HG02678 (cell line): Measurements from ENCODE around the gene SIGLEC1.

Experiments used
- ATAC-seq: cut with Tn5 transposase; IDR thresholded peaks from one replicate; pipeline ENCODE4 v1.9.1; 2021; ENCODE audit warnings: mild to moderate bottlenecking, moderate library complexity; ENCODE audit not compliant: unreplicated experiment

SIGLEC1 gene

DNA sequence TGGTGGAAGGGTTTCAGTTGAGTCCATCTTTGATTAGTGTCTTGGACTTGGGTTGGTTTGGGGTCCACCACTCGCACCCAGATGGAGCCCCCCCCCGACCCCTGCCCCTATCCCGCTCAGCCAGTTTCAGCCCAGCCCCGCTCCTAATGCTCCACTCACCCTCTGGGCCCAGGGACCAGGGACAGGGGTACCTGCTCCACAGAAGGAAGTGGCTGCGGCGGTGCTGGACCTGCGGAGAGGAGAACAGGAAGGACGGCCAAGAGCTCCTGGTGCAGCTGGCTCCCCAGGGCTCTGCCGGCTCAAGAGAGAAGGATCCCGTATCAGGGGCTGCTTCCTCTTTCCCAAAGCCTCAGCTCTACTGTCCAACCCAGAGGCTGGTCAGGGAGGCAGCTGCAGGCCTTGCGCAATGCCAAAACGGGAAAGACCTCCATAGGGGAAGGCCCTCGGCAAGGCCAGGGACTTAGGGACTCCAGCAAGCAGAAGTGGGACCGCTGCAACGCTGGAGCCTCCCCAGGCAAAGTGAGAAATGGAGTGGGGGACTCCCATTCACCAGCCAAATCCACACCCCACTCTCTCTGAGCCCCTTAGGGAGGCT lies at the start of gene SIGLEC1:
TSS of gene SIGLEC1 (minus strand) at position 322 of the 595 bp plus-strand sequence. CDS start 5,472 bp downstream, outside the sequence.
- ATAC-seq = no peak

DNA sequence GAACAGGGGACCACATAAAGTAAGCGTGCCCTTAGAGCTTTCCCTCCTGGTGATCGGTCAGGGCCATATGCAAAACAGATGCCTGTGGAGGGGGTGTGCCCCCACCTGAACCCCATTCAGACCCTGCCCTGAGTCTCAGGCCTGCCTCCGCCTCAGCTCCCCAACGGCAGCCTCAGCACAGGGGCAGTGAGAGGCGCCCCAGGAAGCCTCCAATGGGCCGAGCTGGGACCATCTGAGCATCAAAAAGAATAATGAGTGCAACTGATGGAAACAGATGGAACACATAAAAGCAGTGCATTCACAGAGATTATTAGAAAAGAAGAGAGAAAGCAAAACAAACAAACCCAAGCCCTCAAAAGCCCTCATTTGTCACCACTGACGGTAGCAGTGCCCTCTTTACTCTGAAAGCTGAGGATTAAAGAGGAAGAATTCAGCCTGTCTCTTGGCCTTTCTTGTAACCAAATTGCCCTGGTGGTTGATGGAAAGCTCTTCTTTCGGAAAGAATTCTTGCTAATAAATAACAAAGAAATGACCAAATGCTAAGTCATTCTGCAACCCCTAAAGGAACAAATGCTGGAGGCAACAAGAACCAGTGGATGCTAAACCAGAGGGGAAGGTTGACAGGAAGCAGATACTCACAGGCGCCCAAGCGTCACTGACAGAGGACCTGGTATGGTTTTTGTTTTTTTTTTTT lies 48.4 kb upstream of the SIGLEC1 start:
- ATAC-seq = no peak

DNA sequence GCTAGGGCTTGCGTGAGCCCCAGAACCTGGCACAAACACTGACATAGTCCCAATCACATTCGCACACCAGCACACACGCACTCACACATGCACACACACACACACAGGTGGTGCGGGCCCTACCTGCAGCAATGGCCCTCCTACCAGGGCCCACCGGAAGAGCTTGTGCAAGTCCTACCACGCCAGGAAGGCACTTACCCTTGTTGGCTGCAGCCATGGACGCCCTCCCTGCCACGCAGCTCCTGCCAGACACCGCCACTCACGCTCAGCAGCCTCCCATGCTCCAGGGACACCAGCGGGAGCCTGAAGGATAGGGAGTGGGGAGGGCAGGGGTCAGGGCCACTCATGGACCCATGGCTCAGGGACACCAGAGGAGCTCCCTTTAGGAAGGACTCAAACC lies 47.5 kb upstream of the SIGLEC1 start:
- ATAC-seq = no peak

DNA sequence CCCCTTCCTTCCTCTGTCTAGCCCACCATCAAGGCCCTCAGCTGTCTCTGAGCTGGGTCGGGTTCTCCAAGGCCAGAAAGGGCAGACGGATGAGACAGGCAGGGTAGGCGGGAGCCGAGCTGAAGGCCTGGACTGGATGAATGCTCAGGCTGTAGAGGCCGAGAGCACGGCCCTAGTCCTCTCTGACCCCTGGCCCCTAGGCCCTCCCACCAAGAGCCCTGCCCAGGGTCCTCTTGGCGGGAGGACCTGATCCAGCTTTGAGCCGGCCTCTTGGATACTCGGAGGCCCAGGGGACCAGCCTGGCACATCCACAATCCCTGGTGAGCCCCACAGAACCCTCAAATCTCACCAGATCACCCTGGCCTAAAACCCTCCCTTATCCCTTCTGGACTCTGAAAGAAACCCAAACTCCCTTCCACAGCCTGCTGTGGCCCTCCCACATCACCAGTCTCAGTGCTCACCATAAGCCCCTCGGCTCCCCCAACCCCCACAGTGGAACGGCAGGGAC lies 47.0 kb upstream of the SIGLEC1 start:
- no peak for ATAC-seq

DNA sequence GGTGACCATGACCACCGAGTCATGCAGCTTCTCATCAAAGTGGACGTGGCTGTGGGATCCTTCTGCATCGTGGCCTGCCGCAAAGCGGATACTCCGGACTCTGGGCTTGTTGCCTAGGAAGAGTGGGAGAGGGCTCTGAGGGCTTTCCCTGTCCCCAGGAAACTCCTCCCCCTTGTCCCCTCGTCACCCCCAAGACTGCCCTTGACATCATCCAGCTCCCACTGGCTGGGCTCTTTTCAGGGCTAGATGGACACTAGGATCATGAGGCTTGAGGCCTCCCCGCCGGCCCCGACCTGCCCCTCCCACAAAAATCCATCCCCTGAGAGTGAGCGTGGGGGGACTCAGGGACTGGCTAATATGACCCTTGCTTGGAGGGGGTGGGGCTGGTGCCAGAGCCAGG lies 46.2 kb upstream of the SIGLEC1 start:
- no peak for ATAC-seq

DNA sequence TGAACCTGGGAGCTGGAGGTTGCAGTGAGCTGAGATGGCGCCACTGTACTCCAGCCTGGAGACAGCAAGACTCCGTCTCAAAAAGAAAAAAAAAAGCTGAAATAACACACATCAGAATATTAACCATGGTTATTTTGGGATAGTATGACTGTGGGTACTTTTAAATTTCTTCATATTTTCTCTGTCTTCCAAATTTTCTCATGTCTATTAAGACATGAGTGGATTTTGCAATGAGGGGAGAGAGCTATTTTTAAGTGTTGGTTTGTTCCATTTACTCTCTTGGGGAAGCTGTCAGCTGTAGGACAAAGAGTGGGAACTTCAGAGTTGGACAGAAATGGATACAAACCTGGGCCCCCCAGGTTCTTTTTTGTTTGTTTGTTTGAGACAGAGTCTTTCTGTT lies 44.9 kb upstream of the SIGLEC1 start:
- no peak for ATAC-seq

DNA sequence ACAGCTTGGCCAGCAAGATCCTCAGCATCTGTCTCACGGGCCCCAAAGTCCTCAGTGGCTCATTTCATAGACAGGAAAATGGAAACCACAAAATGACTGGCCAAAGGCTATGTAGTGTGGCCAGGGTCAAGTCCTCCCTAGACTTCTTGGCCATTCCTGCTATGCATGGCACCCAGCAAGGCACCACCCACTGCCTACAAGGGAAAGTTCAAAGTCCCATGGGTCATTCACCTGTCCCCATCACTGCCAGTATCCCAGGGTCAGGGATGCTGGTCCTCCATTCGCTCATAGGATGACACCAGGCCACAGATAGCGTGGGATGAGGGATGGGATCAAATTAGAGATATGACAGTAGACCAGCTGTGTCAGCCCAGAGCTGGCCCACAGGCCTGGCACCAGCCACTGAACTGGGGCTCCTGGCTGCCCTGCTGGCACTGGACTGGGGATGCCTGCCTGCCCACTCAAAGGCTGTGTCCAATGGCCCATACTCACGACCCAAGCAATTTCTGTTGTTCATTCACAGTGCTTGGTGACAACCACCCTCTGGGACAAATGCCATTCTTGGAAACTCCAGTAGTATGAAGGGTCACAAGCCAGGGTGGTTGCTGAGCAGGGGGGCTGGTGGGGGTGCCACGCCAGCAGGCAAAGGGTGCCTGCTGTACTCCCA lies 43.5 kb upstream of the SIGLEC1 start:
- no peak for ATAC-seq

DNA sequence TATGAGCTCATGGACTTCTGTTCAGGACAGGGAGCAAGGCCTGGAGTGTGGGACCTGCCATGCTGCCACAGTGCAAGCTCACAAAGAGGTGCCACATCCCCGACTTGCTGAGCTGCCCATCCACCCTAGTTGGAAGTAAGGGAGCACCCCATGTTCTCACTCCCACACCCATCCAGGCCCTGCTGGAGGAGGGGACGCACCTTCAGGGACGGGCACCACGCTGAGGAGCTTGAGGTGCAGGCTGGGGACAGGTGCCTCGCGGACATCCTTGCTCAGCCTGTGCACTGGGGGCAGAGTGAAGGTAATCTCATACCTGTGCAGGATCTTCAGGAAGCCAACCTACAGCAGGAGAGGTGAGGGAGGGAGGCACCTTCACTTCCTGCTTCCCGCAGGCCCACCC lies 42.9 kb upstream of the SIGLEC1 start:
- ATAC-seq = no peak

DNA sequence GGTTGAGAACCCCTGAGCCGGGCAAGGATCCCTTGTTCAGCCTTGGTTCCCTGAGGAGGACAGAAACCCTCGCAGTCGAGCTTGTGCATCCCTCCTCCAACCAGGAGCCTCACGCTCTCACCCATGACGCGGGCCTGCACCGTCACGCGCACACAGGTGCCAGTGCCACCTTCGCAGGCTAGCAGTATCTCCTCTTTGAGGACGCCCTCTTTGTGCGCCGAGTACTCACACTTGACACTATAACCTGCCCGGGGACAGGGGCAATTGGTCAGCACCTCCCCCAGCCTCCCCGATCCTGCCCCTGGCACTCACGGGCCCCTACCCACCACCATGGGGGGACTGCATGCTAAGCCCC lies 41.9 kb upstream of the SIGLEC1 start:
- ATAC-seq = no peak

DNA sequence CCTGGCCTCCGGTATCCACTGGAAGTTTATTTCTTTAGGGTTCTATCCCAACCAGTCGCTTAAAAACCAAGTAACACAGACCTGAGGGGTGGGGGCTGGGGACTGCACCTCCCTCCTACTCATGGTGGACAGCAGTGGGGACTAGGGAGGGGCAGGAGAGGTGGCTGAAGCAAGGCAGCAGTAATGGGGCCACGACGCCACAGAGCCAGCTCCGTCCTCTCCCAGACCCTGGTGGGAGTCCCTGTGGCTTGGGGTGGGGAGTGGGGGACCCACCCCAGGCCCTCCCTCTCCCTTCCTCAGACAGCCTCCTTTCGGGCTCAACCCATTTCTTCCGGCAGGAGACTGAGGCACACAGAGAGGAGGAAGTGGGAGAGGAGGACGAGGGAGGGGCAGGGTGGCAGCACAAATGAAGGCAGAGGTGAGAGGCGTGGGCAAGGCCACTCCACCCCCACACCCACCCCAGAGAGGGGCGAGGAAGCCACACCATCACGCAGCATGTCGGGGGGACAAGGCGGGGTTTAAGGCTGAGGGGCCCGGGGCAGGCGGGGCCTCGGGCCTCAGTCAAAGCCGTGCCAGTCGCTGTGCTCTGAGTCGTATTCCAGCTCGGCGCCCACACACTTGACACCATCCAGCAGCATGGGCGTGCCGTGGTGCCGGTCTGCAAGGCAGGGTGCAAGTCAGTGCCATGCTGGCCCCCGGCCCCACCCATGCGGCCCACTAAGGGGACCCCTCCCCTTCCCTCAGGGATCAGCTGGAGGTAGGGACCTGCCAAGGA lies 41.3 kb upstream of the SIGLEC1 start:
- no peak for ATAC-seq

DNA sequence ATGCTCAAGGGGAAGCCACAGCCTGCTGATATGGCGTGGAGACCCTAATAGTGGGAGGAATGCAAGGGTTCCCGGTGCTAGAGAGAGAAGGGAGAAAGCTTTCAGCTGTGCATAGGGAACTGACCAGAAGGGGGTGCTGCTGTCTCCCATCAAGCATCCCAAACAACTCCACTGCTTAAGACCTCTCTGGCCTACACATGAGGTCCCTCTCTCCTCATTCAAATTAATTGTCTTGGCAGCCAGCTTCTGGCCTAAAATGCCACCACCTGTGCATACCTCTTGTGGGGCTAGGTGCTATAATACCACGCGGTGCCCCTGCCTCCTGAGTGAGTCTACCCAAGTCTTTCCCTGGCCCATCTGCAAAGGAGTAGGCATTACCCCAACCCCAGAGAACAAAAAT lies 40.7 kb upstream of the SIGLEC1 start:
- no peak for ATAC-seq

DNA sequence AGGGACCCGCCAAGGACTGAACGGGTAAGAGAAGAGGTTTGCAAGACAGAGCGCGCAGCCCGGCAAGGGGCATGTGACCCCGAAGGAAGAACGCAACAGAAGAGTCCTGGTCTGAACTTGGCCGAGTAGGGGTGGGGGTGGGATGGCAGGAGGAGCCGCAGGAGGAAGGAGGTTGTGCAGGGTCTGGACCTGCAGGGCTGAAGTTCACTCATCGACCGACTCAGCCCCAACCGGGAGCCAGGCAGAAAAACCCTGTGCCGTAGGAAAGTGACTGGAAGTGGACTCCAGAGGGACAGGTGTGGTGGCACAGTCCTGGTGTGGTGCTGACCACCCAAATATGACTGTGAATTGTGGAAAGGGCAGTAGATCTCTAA lies 40.0 kb upstream of the SIGLEC1 start:
- no peak for ATAC-seq

DNA sequence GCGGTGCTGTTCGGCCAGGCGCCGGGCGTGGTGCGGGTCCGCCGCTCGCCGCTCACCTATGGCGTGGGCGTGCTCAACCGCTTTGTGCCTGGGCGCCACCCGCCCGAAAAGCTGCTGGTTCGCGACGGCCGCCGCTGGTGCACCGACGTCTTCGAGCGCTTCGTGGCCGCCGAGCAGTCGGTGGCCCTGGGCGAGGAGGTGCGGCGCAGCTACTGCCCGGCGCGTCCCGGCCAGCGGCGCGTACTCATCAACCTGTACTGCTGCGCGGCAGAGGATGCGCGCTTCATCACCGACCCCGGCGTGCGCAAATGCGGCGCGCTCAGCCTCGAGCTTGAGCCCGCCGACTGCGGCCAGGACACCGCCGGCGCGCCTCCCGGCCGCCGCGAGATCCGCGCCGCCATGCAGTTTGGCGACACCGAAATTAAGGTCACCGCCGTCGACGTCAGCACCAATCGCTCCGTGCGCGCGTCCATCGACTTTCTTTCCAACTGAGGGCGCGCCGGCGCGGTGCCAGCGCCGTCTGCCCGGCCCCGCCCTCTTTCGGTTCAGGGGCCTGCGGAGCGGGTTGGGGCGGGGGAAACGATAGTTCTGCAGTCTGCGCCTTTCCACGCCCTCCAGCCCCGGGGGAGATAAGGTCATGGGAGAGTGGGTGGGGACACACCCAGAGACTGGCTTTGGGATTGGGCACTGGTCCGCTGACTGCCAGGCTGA lies 39.4 kb upstream of the SIGLEC1 start:
- no peak for ATAC-seq

DNA sequence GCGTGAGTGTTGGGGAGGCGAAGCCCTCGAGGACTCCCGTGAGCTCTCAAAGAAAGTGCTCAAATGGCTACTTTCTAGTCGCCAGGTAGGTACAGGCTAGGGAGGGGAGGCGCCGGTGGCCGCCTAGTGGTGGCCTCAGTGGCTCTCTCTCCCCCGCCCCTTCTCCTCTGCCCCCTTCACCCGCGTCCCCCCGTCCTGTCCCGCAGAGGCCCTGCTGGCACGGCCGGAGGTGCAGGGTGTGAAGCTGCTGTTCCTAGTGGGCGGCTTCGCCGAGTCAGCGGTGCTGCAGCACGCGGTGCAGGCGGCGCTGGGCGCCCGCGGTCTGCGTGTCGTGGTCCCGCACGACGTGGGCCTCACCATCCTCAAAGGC lies 38.9 kb upstream of the SIGLEC1 start:
- no peak for ATAC-seq

DNA sequence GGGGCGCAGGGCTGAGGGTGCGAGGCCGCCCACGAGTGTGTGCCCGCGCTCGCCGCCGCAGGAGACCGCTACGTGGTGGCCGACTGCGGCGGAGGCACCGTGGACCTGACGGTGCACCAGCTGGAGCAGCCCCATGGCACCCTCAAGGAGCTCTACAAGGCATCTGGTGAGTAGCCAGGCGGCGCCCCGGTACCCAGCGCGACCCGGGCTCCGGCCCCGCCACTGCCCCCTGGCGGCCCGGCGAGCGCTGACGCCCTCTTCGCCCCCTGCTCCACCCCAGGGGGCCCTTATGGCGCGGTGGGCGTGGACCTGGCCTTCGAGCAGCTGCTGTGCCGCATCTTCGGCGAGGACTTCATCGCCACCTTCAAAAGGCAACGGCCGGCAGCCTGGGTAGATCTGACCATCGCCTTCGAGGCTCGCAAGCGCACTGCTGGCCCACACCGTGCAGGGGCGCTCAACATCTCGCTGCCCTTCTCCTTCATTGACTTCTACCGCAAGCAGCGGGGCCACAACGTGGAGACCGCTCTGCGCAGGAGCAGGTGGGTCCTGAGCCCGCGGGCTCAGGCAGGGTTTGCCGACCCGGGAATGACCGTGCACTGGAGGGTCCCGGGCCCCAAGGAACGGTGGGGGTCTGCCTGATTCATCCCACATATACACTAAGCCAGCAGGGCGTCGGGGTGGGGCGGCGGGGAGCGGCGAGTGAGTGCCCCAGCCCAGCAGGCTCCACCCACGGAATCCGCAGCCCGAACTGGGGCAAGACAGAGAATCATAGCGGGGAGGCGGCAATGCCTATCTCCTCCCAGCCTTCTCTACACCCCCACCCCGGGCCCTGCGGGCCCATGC lies 37.5 kb upstream of the SIGLEC1 start:
- ATAC-seq = no peak

DNA sequence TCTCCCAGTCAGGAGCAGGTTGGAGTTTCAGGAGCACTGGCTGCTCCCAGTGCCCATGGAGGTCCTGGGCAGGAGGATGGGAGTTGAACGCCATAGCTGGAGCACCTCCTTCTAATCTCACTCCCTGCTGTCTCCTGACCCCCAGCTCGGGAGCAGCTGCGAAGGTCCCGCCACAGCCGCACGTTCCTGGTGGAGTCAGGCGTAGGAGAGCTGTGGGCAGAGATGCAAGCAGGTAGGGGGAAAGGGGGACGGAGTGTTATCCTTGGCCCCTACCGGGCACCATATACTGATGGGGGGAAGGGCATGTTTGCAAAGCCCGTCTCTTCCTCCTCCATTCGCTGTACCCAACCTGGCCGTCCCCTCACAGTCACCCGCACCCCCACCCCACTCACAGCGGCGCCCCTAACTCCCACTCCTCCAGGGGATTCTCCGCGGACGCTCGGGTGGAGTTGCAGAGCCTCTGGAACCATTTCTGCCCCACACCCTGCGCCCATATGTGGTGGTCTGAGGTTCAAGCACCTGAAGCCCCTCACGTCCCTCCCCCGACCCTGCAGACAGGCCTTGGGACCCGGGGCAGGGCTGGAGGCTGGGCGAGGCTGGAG lies 36.8 kb upstream of the SIGLEC1 start:
- no peak for ATAC-seq

DNA sequence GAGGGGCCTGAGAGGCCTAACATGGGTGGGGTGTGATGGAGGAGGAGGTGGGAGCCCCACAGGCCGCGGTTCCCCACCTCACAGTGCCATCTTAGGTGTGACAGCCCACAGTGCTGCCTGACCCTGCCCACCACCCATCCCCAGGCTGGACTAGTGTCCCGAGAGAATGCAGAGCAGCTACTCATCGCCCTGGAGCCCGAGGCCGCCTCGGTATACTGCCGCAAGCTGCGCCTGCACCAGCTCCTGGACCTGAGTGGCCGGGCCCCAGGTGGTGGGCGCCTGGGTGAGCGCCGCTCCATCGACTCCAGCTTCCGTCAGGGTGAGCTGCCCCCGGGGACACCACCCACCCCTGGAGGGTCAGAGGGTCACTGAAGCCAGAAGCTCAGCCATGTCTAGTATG lies 35.7 kb upstream of the SIGLEC1 start:
- no peak for ATAC-seq

DNA sequence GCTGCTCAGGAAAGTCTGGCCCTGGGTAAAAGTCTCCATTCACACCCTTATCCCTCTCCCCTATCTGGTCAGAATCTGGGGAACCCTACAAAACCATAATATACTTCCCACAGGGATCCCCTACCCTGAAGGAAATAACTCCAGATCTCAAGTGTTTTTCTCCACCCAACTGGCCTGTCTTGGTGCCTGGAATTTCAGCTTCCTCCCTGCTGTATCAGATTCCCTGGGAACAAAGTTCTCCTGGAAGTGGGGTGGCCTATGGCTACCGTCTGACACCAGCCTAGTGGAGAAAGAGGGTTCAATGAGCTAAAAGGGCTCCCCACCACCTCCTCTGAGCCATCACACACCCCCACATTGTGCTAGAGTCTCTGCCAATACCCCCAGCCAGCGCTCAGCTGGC lies 35.1 kb upstream of the SIGLEC1 start:
- ATAC-seq = no peak

DNA sequence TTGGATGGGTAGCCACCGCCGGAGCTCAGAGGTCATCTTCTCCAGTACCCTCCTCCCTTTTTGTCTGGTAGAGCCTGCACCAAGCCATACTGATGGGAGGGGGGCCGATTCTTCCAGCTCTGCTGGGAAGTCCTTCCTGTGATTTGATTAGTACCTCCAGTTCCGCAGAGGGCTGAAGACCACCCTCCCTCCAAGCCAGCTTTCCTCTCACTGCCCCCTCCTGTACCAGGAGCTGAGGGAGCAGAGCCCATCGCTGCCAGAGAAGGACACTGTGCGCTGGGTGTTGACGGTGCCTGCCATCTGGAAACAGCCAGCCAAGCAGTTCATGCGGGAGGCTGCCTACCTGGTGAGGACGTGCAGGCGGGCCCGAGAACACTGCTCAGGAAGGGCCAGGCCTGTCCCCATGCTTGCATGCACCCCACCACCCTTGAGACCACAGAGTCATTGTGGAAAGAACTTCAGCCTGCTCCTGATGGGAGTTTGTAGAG lies 33.3 kb upstream of the SIGLEC1 start:
- no peak for ATAC-seq
